MCF 10A (cell line): ENCODE results near the gene OXER1. TPM values are rescaled to one million over a fixed set of nuclear protein-coding genes. Genes with fewer than 3 reads are reported as not detected.
"Not testable (repeated sequence)": the region's sequence is repeated elsewhere in the genome, so short reads cannot be mapped to it uniquely, and the experiment has no call there.

ENCODE experiments used
- BruUV-seq: library from RNA; stranded (reverse); fragments of 400-500 nt; replicated peaks from 2 replicates; lab custom pipeline; 2021; lab: Mats Ljungman, UMichigan
- CTCF ChIA-PET: fragments of 300-600 bp; sonication (Branson Sonifier 250); formaldehyde crosslinking; extraction: SDS; loops from one replicate; lab custom pipeline; 2021; ENCODE audit warnings: antibody characterized with exemption, inconsistent platforms; lab: Yijun Ruan, JAX
- POLR2A ChIA-PET: fragments of 300-600, 350-650 bp; sonication (Branson Sonifier 250); formaldehyde crosslinking; extraction: SDS; loops from one replicate; lab custom pipeline; 2020; ENCODE audit warnings: antibody characterized with exemption, inconsistent platforms; lab: Yijun Ruan, JAX
- DNase-seq: peaks from one replicate; pipeline ENCODE4 v3.0.0-alpha.2; 2018; ENCODE audit not compliant: unreplicated experiment
- H3K27ac Mint-ChIP-seq: one replicate; pipeline ENCODE4 v1.8.0; 2022; ENCODE audit warnings: mild to moderate bottlenecking, low read depth, mixed read lengths; ENCODE audit not compliant: unreplicated experiment
- H3K27me3 Mint-ChIP-seq: one replicate; pipeline ENCODE4 v1.8.0; 2022; ENCODE audit warnings: mixed read lengths; ENCODE audit not compliant: insufficient read depth, unreplicated experiment
- H3K36me3 Mint-ChIP-seq: one replicate; pipeline ENCODE4 v1.8.0; 2022; ENCODE audit warnings: mild to moderate bottlenecking, moderate library complexity, mixed read lengths; ENCODE audit not compliant: insufficient read depth, unreplicated experiment
- H3K4me1 Mint-ChIP-seq: one replicate; pipeline ENCODE4 v1.8.0; 2022; ENCODE audit warnings: mixed read lengths; ENCODE audit not compliant: insufficient read depth, unreplicated experiment
- H3K4me3 Mint-ChIP-seq: one replicate; pipeline ENCODE4 v1.8.0; 2022; ENCODE audit warnings: mild to moderate bottlenecking, moderate library complexity, mixed read lengths; ENCODE audit not compliant: unreplicated experiment
- H3K9me3 Mint-ChIP-seq: one replicate; pipeline ENCODE4 v1.8.0; 2022; ENCODE audit warnings: mixed read lengths; ENCODE audit not compliant: unreplicated experiment
- CTCF ChIP-seq: fragments of 200-600 bp; IDR thresholded peaks from one replicate; pipeline ENCODE4 v1.8.0; 2022; ENCODE audit warnings: antibody characterized with exemption, mild to moderate bottlenecking; ENCODE audit not compliant: unreplicated experiment
- intact Hi-C: fragments of 100-400 bp; cut with micrococcal nuclease; formaldehyde crosslinking; loops from 2 replicates; pipeline ENCODE4 v1.14.1; 2022
- total RNA-seq: library from RNA; stranded (reverse); gene quantifications from 2 replicates; pipeline ENCODE4 v1.2.3, GENCODE V29; 2022

The OXER1 gene
- total RNA-seq, 1 experiment from 2014 or later: not detected

DNA sequence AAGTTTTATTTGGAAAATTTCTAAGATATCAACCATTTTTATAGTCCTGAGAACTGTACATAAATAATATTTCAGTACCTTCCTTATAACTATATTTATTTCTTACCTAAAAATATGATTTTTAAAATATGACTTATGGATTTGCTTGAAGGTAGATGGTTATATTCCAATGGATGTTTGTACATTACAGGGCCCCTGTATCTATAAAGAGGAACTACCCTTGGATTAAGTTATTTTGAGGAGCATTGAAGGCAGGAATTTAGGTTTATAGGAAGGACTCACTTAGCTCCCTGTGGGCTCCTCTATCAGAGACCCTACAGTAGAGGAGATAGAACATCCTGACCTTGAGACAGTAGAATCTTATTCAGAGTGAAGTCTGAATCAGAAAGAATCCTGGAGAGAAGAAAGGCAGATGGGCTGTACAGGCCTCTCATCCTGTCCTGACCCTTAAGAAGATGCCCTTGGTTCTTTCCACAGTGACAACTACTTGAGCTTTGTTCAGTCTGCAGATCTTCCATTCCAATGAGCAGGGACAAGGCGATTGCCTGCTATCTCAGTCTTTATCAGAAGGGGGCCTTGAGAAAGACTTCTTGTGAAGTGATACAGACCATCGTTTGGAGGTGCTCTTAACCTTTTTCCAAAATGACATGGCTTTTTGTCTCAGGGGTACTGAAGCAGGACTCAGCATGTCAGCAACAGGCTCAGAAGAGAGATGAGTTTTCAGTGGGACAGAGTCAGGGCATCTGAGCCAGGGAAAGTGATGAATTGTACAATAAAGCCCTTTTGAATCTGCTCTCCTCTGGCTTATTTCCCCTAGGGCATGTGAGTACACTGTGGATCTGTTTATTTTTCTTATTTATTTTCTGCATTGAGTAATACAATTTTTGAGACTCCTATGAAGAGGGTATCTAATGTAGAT is 20.9 kb downstream of the OXER1 start:
- Mint-ChIP-seq H3K4me1 (peaks cover 6% of the 10 kb centered on the region), H3K9me3 (peaks cover 13% of the 10 kb centered on the region), H3K27ac (no peak overlapping the region), H3K27me3 (no peaks in the 10 kb centered on the region), H3K4me3 (no peak overlapping the region), H3K36me3 (no peaks in the 10 kb centered on the region)
- intact Hi-C loops: no loop called here
- no peak for TF ChIP-seq CTCF
- no TSS peak for BruUV-seq
- DNase-seq: no peak
- CTCF ChIA-PET: interaction anchor here (0.6 to 1.2 kb wide), 3 partner anchors 9 to 21 kb away, joined by 3 to 4 read pairs (median 3); no protein-coding TSS in a partner anchor
- POLR2A ChIA-PET: no interaction called here

GRCh38 chr2:42741140-42741539 is 22.8 kb downstream of the OXER1 start:
- ChIA-PET POLR2A (interaction anchor here (0.9 kb wide), 1 partner anchor 64 kb away, joined by 3 read pairs; no protein-coding TSS in a partner anchor), CTCF (interaction anchor here (0.7 to 1.7 kb wide), 3 partner anchors 17 to 115 kb away, joined by 3 read pairs; no protein-coding TSS in a partner anchor)
- H3K4me1 Mint-ChIP-seq: peaks cover 6% of the 10 kb centered on the region
- no peak overlapping the region for H3K4me3 Mint-ChIP-seq
- BruUV-seq: no TSS peak
- H3K27me3 Mint-ChIP-seq: no peaks in the 10 kb centered on the region
- intact Hi-C loops: no loop called here
- no peak for DNase-seq
- H3K9me3 Mint-ChIP-seq: peaks cover 13% of the 10 kb centered on the region
- no peaks in the 10 kb centered on the region for H3K36me3 Mint-ChIP-seq
- TF ChIP-seq CTCF: no peak
- H3K27ac Mint-ChIP-seq: no peak overlapping the region

DNA sequence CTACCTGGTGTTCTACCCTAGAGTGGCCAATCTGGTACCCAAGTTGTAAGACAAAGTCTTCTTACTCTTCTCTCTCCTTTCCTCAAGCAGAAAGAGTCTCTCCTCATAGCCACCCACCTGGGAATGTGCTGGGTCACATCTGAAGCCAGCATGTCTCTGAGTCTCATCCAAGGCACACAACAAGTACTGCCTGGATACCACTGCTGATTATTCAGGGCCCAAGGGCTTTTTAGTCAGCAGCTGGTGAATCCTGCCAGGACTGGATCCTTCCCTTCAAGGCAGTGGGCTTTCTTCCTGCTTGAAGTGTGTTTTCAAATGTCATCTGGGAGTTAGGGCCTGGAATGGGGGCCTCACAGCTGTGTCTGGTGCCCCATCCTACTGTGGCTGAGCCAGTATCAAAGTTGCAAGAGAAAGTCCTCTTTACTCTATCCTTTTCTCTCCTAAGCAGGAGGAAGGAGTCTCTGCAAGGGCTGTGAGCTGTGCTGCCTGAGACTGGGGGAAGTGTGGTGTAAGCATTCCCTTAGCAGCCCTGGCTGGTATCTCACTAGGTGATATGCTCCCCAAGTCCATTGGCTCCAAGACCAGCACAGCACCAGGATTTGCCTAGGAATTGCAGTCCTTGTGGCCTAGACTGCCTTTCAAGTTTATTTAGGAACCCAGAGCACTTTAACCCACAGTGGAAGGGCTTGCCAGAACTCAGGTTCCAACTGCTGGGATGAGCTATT is 27.2 kb downstream of the OXER1 start:
- no TSS peak for BruUV-seq
- ChIA-PET POLR2A (no interaction called here), CTCF (interaction anchor here (1.1 kb wide), 1 partner anchor 225 kb away, joined by 3 read pairs; no protein-coding TSS in a partner anchor)
- no peaks in the 10 kb centered on the region for H3K4me1 Mint-ChIP-seq
- intact Hi-C loops: no loop called here
- no peak overlapping the region for H3K4me3 Mint-ChIP-seq
- peaks cover 33% of the 10 kb centered on the region for H3K9me3 Mint-ChIP-seq
- peaks cover 10% of the 10 kb centered on the region for H3K36me3 Mint-ChIP-seq
- no peaks in the 10 kb centered on the region for H3K27me3 Mint-ChIP-seq
- no peak for TF ChIP-seq CTCF
- no peak overlapping the region for H3K27ac Mint-ChIP-seq
- no peak for DNase-seq

- no peak for DNase-seq
- no TSS peak for BruUV-seq
- Mint-ChIP-seq H3K4me1 (no peaks in the 10 kb centered on the region), H3K9me3 (peaks cover 31% of the 10 kb centered on the region), H3K36me3 (peaks cover 10% of the 10 kb centered on the region), H3K4me3 (no peak overlapping the region), H3K27ac (no peak overlapping the region), H3K27me3 (no peaks in the 10 kb centered on the region)
- ChIA-PET CTCF (no interaction called here), POLR2A (interaction anchor here (0.7 kb wide), 1 partner anchor 52 kb away, joined by 4 read pairs; no protein-coding TSS in a partner anchor)
- intact Hi-C loops: no loop called here
- TF ChIP-seq CTCF: no peak
Measured at GRCh38 chr2:42733852-42734251, 30.1 kb downstream of the OXER1 start.

- H3K4me1 Mint-ChIP-seq, H3K4me3 Mint-ChIP-seq, CTCF ChIA-PET, H3K36me3 Mint-ChIP-seq, intact Hi-C loops, H3K27me3 Mint-ChIP-seq, BruUV-seq, H3K27ac Mint-ChIP-seq, DNase-seq, POLR2A ChIA-PET: not testable (repeated sequence)
- peaks cover 29% of the 10 kb centered on the region for H3K9me3 Mint-ChIP-seq
Measured at GRCh38 chr2:42731316-42731715, 32.6 kb downstream of the OXER1 start.
